DMS79 treated with DMSO at 0.1 percent for 48 hours (cell line): ENCODE data around the gene TEPSIN.

Experiments
- DNase-seq: peaks from one replicate; lab custom pipeline; 2025; lab: John Stamatoyannopoulos, UW

Gene TEPSIN

GRCh38 chr17:81196505-81197408, 42.1 kb downstream of the TEPSIN start:
- no peak for DNase-seq

GRCh38 chr17:81195941-81196495, 42.8 kb downstream of the TEPSIN start:
- DNase-seq: no peak

- DNase-seq: no peak
Measured at GRCh38 chr17:81194941-81195901, 43.6 kb downstream of the TEPSIN start.

- no peak for DNase-seq
Measured at GRCh38 chr17:81194225-81194760, 44.6 kb downstream of the TEPSIN start.

GRCh38 chr17:81193470-81194224, 45.2 kb downstream of the TEPSIN start:
- DNase-seq: no peak

GRCh38 chr17:81193051-81193410, 45.8 kb downstream of the TEPSIN start:
- no peak for DNase-seq

- DNase-seq: no peak
Measured at GRCh38 chr17:81192386-81193050, 46.3 kb downstream of the TEPSIN start.

- no peak for DNase-seq
Measured at GRCh38 chr17:81191646-81192045, 47.2 kb downstream of the TEPSIN start.

- DNase-seq: no peak
Measured at GRCh38 chr17:81191116-81191515, 47.7 kb downstream of the TEPSIN start.

- no peak for DNase-seq
Measured at GRCh38 chr17:81190591-81190990, 48.3 kb downstream of the TEPSIN start.

- DNase-seq: no peak
Measured at GRCh38 chr17:81189670-81190530, 49.0 kb downstream of the TEPSIN start.

GRCh38 chr17:81189016-81189415, 49.8 kb downstream of the TEPSIN start:
- no peak for DNase-seq

- no peak for DNase-seq
Measured at GRCh38 chr17:81188491-81188840, 50.4 kb downstream of the TEPSIN start.

GRCh38 chr17:81187586-81188490, 51.0 kb downstream of the TEPSIN start:
- no peak for DNase-seq

- DNase-seq: no peak
Measured at GRCh38 chr17:81187120-81187519, 51.7 kb downstream of the TEPSIN start.

- DNase-seq: no peak
Measured at GRCh38 chr17:81186203-81186602, 52.7 kb downstream of the TEPSIN start.

GRCh38 chr17:81184555-81184954, 54.3 kb downstream of the TEPSIN start:
- DNase-seq: no peak

- DNase-seq: no peak
Measured at GRCh38 chr17:81183807-81184206, 55.0 kb downstream of the TEPSIN start.

GRCh38 chr17:81183316-81183715, 55.5 kb downstream of the TEPSIN start:
- DNase-seq: no peak
